IPS-15b (cell line): ENCODE data around the gene KARS1.

Source experiments
- H3K27me3 ChIP-seq: one replicate; pipeline ENCODE4 v1.6.1; 2013; ENCODE audit warnings: low read length; ENCODE audit not compliant: control insufficient read depth, insufficient read depth
- H3K36me3 ChIP-seq: one replicate; pipeline ENCODE4 v1.6.1; 2013; ENCODE audit warnings: low read length; ENCODE audit not compliant: control insufficient read depth, insufficient read depth
- H3K4me1 ChIP-seq: one replicate; pipeline ENCODE4 v1.6.1; 2013; ENCODE audit warnings: mild to moderate bottlenecking, low read length; ENCODE audit not compliant: control insufficient read depth, insufficient read depth
- H3K4me3 ChIP-seq: one replicate; pipeline ENCODE4 v1.5.1; 2013; ENCODE audit warnings: low read depth, low read length
- H3K9ac ChIP-seq: one replicate; pipeline ENCODE4 v1.6.1; 2013; ENCODE audit warnings: low read depth, mild to moderate bottlenecking, low read length
- H3K9me3 ChIP-seq: one replicate; pipeline ENCODE4 v1.6.1; 2013; ENCODE audit warnings: mild to moderate bottlenecking, low read length; ENCODE audit not compliant: control insufficient read depth, insufficient read depth

The KARS1 gene

GRCh38 chr16:75647492-75648264, at the start of gene KARS1, which contains the start of gene TERF2IP:
TSS of gene KARS1 (minus strand) at chr16:75647665. CDS start at chr16:75647639, 26 bp downstream.
TSS of gene TERF2IP (plus strand) at chr16:75647773. CDS start at chr16:75647883, 110 bp downstream.
- H3K36me3 ChIP-seq: no peaks in the 10 kb centered on the region
- H3K4me1 ChIP-seq: peaks cover 8% of the 10 kb centered on the region
- H3K27me3 ChIP-seq: no peaks in the 10 kb centered on the region
- no peaks in the 10 kb centered on the region for H3K9me3 ChIP-seq
- peak within 1 kb of the TSS; percentile 96 for H3K4me3 ChIP-seq
- H3K9ac ChIP-seq: peak within 1 kb of the TSS; percentile 97

GRCh38 chr16:75695708-75696107, 48.2 kb upstream of the KARS1 start:
- Histone ChIP-seq H3K27me3 (no peaks in the 10 kb centered on the region), H3K36me3 (no peaks in the 10 kb centered on the region), H3K9ac (no peak overlapping the region), H3K9me3 (no peaks in the 10 kb centered on the region), H3K4me3 (no peak overlapping the region), H3K4me1 (peaks cover 2% of the 10 kb centered on the region)

GRCh38 chr16:75687361-75687760, 39.9 kb upstream of the KARS1 start:
- H3K4me1 ChIP-seq: no peaks in the 10 kb centered on the region
- peaks cover 4% of the 10 kb centered on the region for H3K9me3 ChIP-seq

GRCh38 chr16:75682308-75682707, 34.8 kb upstream of the KARS1 start:
- Histone ChIP-seq H3K27me3 (no peaks in the 10 kb centered on the region), H3K4me1 (no peaks in the 10 kb centered on the region), H3K36me3 (no peaks in the 10 kb centered on the region), H3K9me3 (peaks cover 4% of the 10 kb centered on the region), H3K4me3 (no peak overlapping the region), H3K9ac (no peak overlapping the region)

More at GRCh38 chr16:75687361-75687760, 39.9 kb upstream of the KARS1 start:
- H3K9ac ChIP-seq: no peak overlapping the region
- H3K4me3 ChIP-seq: no peak overlapping the region
- H3K36me3 ChIP-seq: no peaks in the 10 kb centered on the region
- H3K27me3 ChIP-seq: no peaks in the 10 kb centered on the region

- H3K9ac ChIP-seq: no peak overlapping the region
- no peaks in the 10 kb centered on the region for H3K4me1 ChIP-seq
- H3K36me3 ChIP-seq: no peaks in the 10 kb centered on the region
- H3K9me3 ChIP-seq: peaks cover 4% of the 10 kb centered on the region
- H3K27me3 ChIP-seq: no peaks in the 10 kb centered on the region
- H3K4me3 ChIP-seq: no peak overlapping the region
Measured at GRCh38 chr16:75679366-75679765, 31.9 kb upstream of the KARS1 start.

GRCh38 chr16:75676909-75677308, 29.4 kb upstream of the KARS1 start, which contains the start of gene CPHXL2:
TSS of gene CPHXL2 (minus strand) at chr16:75677009. CDS start at chr16:75676999, 10 bp downstream.
- no peaks in the 10 kb centered on the region for H3K36me3 ChIP-seq
- no peaks in the 10 kb centered on the region for H3K9me3 ChIP-seq
- no peaks in the 10 kb centered on the region for H3K4me1 ChIP-seq
- H3K27me3 ChIP-seq: no peaks in the 10 kb centered on the region
- no peak within 1 kb of the TSS for H3K9ac ChIP-seq
- H3K4me3 ChIP-seq: no peak within 1 kb of the TSS

GRCh38 chr16:75667503-75667902, 20.0 kb upstream of the KARS1 start:
- Histone ChIP-seq H3K27me3 (no peaks in the 10 kb centered on the region), H3K4me1 (no peaks in the 10 kb centered on the region), H3K9me3 (no peaks in the 10 kb centered on the region), H3K36me3 (no peaks in the 10 kb centered on the region), H3K4me3 (no peak overlapping the region), H3K9ac (no peak overlapping the region)

GRCh38 chr16:75660726-75661302, 13.3 kb upstream of the KARS1 start:
- Histone ChIP-seq H3K27me3 (no peaks in the 10 kb centered on the region), H3K4me1 (no peaks in the 10 kb centered on the region), H3K4me3 (no peak overlapping the region), H3K9ac (no peak overlapping the region), H3K36me3 (peaks cover 12% of the 10 kb centered on the region), H3K9me3 (no peaks in the 10 kb centered on the region)

GRCh38 chr16:75660321-75660720, 12.9 kb upstream of the KARS1 start:
- Histone ChIP-seq H3K36me3 (peaks cover 17% of the 10 kb centered on the region), H3K9me3 (no peaks in the 10 kb centered on the region), H3K27me3 (no peaks in the 10 kb centered on the region)

GRCh38 chr16:75658175-75658574, 10.7 kb upstream of the KARS1 start:
- no peaks in the 10 kb centered on the region for H3K27me3 ChIP-seq
- no peak overlapping the region for H3K4me3 ChIP-seq
- H3K4me1 ChIP-seq: no peaks in the 10 kb centered on the region
- H3K9ac ChIP-seq: no peak overlapping the region
- peaks cover 19% of the 10 kb centered on the region for H3K36me3 ChIP-seq
- H3K9me3 ChIP-seq: no peaks in the 10 kb centered on the region

More at GRCh38 chr16:75660321-75660720, 12.9 kb upstream of the KARS1 start:
- H3K9ac ChIP-seq: no peak overlapping the region
- no peaks in the 10 kb centered on the region for H3K4me1 ChIP-seq
- H3K4me3 ChIP-seq: no peak overlapping the region

- no peak overlapping the region for H3K4me3 ChIP-seq
- no peak overlapping the region for H3K9ac ChIP-seq
- H3K4me1 ChIP-seq: peaks cover 4% of the 10 kb centered on the region
- H3K9me3 ChIP-seq: no peaks in the 10 kb centered on the region
- H3K27me3 ChIP-seq: no peaks in the 10 kb centered on the region
- peaks cover 19% of the 10 kb centered on the region for H3K36me3 ChIP-seq
Measured at GRCh38 chr16:75653922-75654321, 6.5 kb upstream of the KARS1 start.
